HepG2 (cell line): ENCODE data around the gene MYH7. TPM values are rescaled to one million over a fixed set of nuclear protein-coding genes. Genes with fewer than 3 reads are reported as not detected.
A peak's percentile ranks its signal among the peaks of the same experiment; 100 is the strongest.

Source experiments
- AGO2 ChIP-seq: fragments of 200-400 bp; formaldehyde crosslinking; optimal IDR thresholded peaks from 2 replicates; pipeline ENCODE3; 2017; ENCODE audit warnings: mild to moderate bottlenecking, low read depth, low read length, moderate library complexity
- CBX5 ChIP-seq: sonication (generic); formaldehyde crosslinking; IDR thresholded peaks from 2 replicates; pipeline ENCODE4 v1.4.0; 2020; ENCODE audit warnings: missing genetic modification reagents, borderline replicate concordance
- CENPX ChIP-seq: sonication (generic); formaldehyde crosslinking; IDR thresholded peaks from 2 replicates; pipeline ENCODE4 v1.9.0; 2021; ENCODE audit warnings: mild to moderate bottlenecking, missing genetic modification reagents, moderate library complexity
- ERF ChIP-seq: IDR thresholded peaks from 2 replicates; pipeline ENCODE4 v1.6.1; 2018; ENCODE audit warnings: missing biosample characterization, missing genetic modification reagents
- ETV5 ChIP-seq: IDR thresholded peaks from 2 replicates; pipeline ENCODE4 v1.6.1; 2018; ENCODE audit warnings: missing biosample characterization, missing genetic modification reagents, inconsistent platforms, borderline replicate concordance
- FOXK1 ChIP-seq: sonication (generic); formaldehyde crosslinking; IDR thresholded peaks from 2 replicates; pipeline ENCODE4 v1.4.0; 2020; ENCODE audit warnings: low read depth, missing genetic modification reagents, borderline replicate concordance
- MAFG ChIP-seq: sonication (generic); formaldehyde crosslinking; IDR thresholded peaks from 2 replicates; pipeline ENCODE4 v1.5.1; 2020; ENCODE audit warnings: mild to moderate bottlenecking, missing genetic modification reagents
- RBAK ChIP-seq: sonication (generic); formaldehyde crosslinking; IDR thresholded peaks from 2 replicates; pipeline ENCODE4 v1.5.1; 2020; ENCODE audit warnings: mild to moderate bottlenecking, missing genetic modification reagents
- RFX3 ChIP-seq: IDR thresholded peaks from 2 replicates; pipeline ENCODE4 v1.6.1; 2016; ENCODE audit warnings: missing biosample characterization, missing genetic modification reagents
- SIX1 ChIP-seq: sonication (generic); formaldehyde crosslinking; IDR thresholded peaks from 2 replicates; pipeline ENCODE4 v1.4.0; 2020; ENCODE audit warnings: missing genetic modification reagents, borderline replicate concordance
- TSC22D2 ChIP-seq: sonication (generic); formaldehyde crosslinking; IDR thresholded peaks from 2 replicates; pipeline ENCODE4 v1.5.1; 2020; ENCODE audit warnings: missing genetic modification reagents, mild to moderate bottlenecking, borderline replicate concordance
- YEATS2 ChIP-seq: sonication (generic); formaldehyde crosslinking; IDR thresholded peaks from 2 replicates; pipeline ENCODE4 v1.4.0; 2020; ENCODE audit warnings: missing genetic modification reagents, borderline replicate concordance
- ZNF10 ChIP-seq: sonication (generic); formaldehyde crosslinking; IDR thresholded peaks from 2 replicates; pipeline ENCODE4 v1.4.0; 2020; ENCODE audit warnings: mild to moderate bottlenecking, low read depth, missing genetic modification reagents, borderline replicate concordance
- ZNF207 ChIP-seq: fragments of 450-650 bp; IDR thresholded peaks from 2 replicates; pipeline ENCODE4 v1.6.1; 2016; ENCODE audit warnings: antibody characterized with exemption, borderline replicate concordance
- ZNF264 ChIP-seq: sonication (generic); formaldehyde crosslinking; IDR thresholded peaks from 2 replicates; pipeline ENCODE4 v1.4.0; 2020; ENCODE audit warnings: missing genetic modification reagents
- ZNF496 ChIP-seq: sonication (generic); formaldehyde crosslinking; IDR thresholded peaks from 2 replicates; pipeline ENCODE4 v1.8.1; 2023; ENCODE audit warnings: mild to moderate bottlenecking, moderate library complexity, missing genetic modification reagents; ENCODE audit not compliant: insufficient replicate concordance
- ZNF572 ChIP-seq: sonication (generic); formaldehyde crosslinking; IDR thresholded peaks from 2 replicates; pipeline ENCODE4 v1.5.1; 2020; ENCODE audit warnings: mild to moderate bottlenecking, missing genetic modification reagents
- ZNF670 ChIP-seq: sonication (generic); formaldehyde crosslinking; IDR thresholded peaks from 2 replicates; pipeline ENCODE4 v1.8.0; 2022; ENCODE audit warnings: mild to moderate bottlenecking, missing genetic modification reagents, borderline replicate concordance
- ZNF776 ChIP-seq: sonication (generic); formaldehyde crosslinking; IDR thresholded peaks from 2 replicates; pipeline ENCODE4 v1.4.0; 2020; ENCODE audit warnings: mild to moderate bottlenecking, missing genetic modification reagents
- ZSCAN20 ChIP-seq: sonication (generic); formaldehyde crosslinking; IDR thresholded peaks from 2 replicates; pipeline ENCODE4 v1.4.0; 2020; ENCODE audit warnings: missing genetic modification reagents, mild to moderate bottlenecking, borderline replicate concordance
- polyA plus RNA-seq, 8 experiments: library from polyadenylated mRNA; depleted of rRNA in 3 of 8; stranded (reverse) in 7 of 8; unstranded in 1 of 8; fragments of >200 nt; fragmentation: Illumina TruSeq in 4 of 8; extraction: Trizol in 4 of 8; gene quantifications; 2 replicates each; pipeline versions ENCODE4 v1.2.1 to v1.2.3, GENCODE V29; 2011 to 2016; ENCODE audit warnings: low read depth in 4 of 8, missing spikeins in 1 of 8, mixed read lengths in 1 of 8; ENCODE audit not compliant: insufficient read depth in 1 of 8
- total RNA-seq, 5 experiments: library from RNA; depleted of rRNA; stranded (reverse); fragments of >200 nt; fragmentation: Illumina TruSeq; extraction: Trizol; gene quantifications; 2 replicates each; pipeline ENCODE4 v1.2.3, GENCODE V29; 2016; ENCODE audit warnings: low read depth in 1 of 5
- TF ChIP-seq, protein P1 (sequence below): IDR thresholded peaks from 2 replicates; pipeline ENCODE4 v1.6.1; 2018; ENCODE audit warnings: missing genetic modification reagents, mild to moderate bottlenecking, missing compliant biosample characterization
- TF ChIP-seq, protein P2 (sequence below): sonication (generic); formaldehyde crosslinking; IDR thresholded peaks from 2 replicates; pipeline ENCODE4 v1.4.0; 2020; ENCODE audit warnings: mild to moderate bottlenecking, missing genetic modification reagents
- TF ChIP-seq, protein P3 (sequence below), 2 experiments: sonication (generic) in 1 of 2; formaldehyde crosslinking in 1 of 2; IDR thresholded peaks; 2 replicates each; pipeline versions ENCODE4 v1.5.1 to v1.6.1; 2011 to 2020; ENCODE audit warnings: borderline replicate concordance in 1 of 2, low read depth in 1 of 2, low read length in 1 of 2, mild to moderate bottlenecking in 1 of 2, missing genetic modification reagents in 1 of 2, moderate library complexity in 1 of 2
- TF ChIP-seq, protein P4 (sequence below): sonication (generic); formaldehyde crosslinking; IDR thresholded peaks from 2 replicates; pipeline ENCODE4 v1.4.0; 2020; ENCODE audit warnings: missing genetic modification reagents
- TF ChIP-seq, protein P5 (sequence below): sonication (generic); formaldehyde crosslinking; IDR thresholded peaks from 2 replicates; pipeline ENCODE4 v1.5.0; 2020; ENCODE audit warnings: missing genetic modification reagents

MYH7 gene
- total and polyA plus RNA-seq, 2 of the 13 experiments (the other 11 are each of a cell fraction or from before 2014, with no cell fraction given) = 0.04 TPM; not detected in 1

DNA sequence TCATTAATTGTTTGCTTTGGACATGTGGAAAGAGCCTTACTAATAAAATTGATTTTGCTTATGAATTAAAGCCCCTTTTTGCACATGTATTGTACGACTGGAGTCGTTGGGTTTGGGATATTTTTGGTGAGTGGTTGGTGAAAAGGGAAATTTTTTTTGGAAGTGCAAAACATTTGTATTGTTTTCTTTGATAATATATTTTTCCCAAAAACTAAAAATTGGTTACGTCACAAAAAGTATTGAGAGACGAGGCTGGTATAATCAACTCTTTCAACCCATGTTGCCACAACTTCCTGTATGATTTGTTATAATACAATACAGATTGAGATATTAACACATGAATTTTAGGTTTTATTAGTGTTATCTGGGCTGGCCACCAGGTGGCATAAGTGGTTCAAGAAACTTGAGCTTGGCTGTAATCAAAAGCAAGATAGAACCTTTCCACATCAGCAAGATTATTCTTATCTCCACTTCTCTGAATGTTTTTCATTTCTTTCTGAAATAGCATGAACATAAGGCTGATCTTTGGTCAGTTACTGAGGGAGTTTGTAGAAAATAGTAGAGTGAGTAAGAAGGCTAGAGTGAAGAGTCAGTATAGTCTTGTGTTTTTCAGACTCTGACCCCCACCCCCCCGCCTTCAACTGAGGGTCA lies 42.8 kb upstream of the MYH7 start (continued):
- TF ChIP-seq, protein P1, sequence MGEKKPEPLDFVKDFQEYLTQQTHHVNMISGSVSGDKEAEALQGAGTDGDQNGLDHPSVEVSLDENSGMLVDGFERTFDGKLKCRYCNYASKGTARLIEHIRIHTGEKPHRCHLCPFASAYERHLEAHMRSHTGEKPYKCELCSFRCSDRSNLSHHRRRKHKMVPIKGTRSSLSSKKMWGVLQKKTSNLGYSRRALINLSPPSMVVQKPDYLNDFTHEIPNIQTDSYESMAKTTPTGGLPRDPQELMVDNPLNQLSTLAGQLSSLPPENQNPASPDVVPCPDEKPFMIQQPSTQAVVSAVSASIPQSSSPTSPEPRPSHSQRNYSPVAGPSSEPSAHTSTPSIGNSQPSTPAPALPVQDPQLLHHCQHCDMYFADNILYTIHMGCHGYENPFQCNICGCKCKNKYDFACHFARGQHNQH (CRISPR knock-in tag) = no peak
- TF ChIP-seq, protein P2, sequence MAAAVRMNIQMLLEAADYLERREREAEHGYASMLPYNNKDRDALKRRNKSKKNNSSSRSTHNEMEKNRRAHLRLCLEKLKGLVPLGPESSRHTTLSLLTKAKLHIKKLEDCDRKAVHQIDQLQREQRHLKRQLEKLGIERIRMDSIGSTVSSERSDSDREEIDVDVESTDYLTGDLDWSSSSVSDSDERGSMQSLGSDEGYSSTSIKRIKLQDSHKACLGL = no peak
- TF ChIP-seq ZNF496 (CRISPR knock-in tag) (no peak), ETV5 (CRISPR knock-in tag) (no peak), AGO2 (no peak), ZNF670 (CRISPR knock-in tag) (no peak), ZSCAN20 (CRISPR knock-in tag) (no peak), YEATS2 (no peak; the same call in 1 of the 2 replicates), ERF (CRISPR knock-in tag) (peak; percentile 58; the same call in 1 of the 2 replicates), CBX5 (CRISPR knock-in tag) (no peak), TSC22D2 (CRISPR knock-in tag) (peak; percentile 64; the same call in 1 of the 2 replicates), ZNF10 (CRISPR knock-in tag) (no peak), ZNF776 (no peak), MAFG (CRISPR knock-in tag) (no peak), RFX3 (no peak), ZNF207 (no peak), SIX1 (CRISPR knock-in tag) (peak; percentile 56; the same call in 1 of the 2 replicates), FOXK1 (no peak), CENPX (CRISPR knock-in tag) (no peak), RBAK (no peak), ZNF264 (CRISPR knock-in tag) (no peak), ZNF572 (CRISPR knock-in tag) (no peak)
- TF ChIP-seq, protein P3, sequence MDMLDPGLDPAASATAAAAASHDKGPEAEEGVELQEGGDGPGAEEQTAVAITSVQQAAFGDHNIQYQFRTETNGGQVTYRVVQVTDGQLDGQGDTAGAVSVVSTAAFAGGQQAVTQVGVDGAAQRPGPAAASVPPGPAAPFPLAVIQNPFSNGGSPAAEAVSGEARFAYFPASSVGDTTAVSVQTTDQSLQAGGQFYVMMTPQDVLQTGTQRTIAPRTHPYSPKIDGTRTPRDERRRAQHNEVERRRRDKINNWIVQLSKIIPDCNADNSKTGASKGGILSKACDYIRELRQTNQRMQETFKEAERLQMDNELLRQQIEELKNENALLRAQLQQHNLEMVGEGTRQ (IDR thresholded peaks at IDR 0.05; ENCODE audit: low read depth, low read length) = no peak
- TF ChIP-seq, protein P3 (CRISPR knock-in tag; IDR thresholded peaks at IDR 0.05; ENCODE audit: borderline replicate concordance) = no peak
- TF ChIP-seq, protein P4, sequence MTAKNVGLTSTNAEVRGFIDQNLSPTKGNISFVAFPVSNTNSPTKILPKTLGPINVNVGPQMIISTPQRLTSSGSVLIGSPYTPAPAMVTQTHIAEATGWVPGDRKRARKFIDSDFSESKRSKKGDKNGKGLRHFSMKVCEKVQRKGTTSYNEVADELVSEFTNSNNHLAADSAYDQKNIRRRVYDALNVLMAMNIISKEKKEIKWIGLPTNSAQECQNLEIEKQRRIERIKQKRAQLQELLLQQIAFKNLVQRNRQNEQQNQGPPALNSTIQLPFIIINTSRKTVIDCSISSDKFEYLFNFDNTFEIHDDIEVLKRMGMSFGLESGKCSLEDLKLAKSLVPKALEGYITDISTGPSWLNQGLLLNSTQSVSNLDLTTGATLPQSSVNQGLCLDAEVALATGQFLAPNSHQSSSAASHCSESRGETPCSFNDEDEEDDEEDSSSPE (CRISPR knock-in tag) = no peak
- TF ChIP-seq, protein P5, sequence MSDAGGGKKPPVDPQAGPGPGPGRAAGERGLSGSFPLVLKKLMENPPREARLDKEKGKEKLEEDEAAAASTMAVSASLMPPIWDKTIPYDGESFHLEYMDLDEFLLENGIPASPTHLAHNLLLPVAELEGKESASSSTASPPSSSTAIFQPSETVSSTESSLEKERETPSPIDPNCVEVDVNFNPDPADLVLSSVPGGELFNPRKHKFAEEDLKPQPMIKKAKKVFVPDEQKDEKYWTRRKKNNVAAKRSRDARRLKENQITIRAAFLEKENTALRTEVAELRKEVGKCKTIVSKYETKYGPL = no peak
